ENCODE results near the gene IFT27.

Gene IFT27

DNA sequence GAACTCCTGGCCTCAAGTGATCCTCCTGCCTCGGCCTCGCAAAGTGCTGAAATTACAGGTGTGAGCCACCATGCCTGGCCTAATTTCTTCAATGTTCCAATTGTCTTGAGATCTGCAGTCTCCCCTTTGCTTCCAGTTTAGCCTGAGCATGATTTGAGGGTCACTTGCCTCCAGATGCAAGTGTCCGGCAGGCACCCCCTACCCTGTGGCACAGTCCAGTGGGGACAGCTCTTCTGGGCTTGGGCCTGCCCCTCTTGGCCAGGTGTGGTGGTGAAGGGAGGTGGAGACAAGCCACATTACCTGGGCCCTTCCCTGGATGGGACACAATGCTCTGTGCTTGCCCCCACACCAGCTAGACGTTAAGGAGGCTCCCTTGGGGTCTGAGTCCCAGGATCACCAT lies 51.1 kb downstream of the IFT27 start:
- no peak for DNase-seq (ENCODE audit: low spot score)

- no peak for DNase-seq (ENCODE audit: low spot score)
These were observed 53.9 kb downstream of the IFT27 start for GRCh38 chr22:36722055-36722454.

DNA sequence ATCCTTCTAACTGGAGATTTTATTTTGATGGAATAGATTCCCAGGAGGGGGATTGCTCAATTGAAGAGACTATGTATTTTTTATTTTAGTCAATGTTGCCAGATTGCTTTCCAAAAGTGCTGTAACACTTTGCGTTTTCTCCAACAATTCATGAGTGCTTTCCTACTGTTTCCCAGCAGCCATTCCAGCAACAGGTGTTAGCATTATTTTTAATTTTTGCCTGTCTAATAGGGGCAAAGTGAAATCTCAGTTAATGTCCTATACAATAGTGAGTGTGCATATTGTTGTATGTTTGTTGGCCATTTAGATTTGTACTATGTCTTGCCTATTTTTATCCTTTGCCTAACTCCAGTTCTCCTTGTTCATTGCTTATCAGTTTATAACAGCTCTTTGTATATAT lies 60.3 kb downstream of the IFT27 start:
- no peak for DNase-seq (ENCODE audit: low spot score)

- no peak for DNase-seq (ENCODE audit: low spot score)
These were observed 61.8 kb downstream of the IFT27 start for GRCh38 chr22:36714110-36714509.

DNA sequence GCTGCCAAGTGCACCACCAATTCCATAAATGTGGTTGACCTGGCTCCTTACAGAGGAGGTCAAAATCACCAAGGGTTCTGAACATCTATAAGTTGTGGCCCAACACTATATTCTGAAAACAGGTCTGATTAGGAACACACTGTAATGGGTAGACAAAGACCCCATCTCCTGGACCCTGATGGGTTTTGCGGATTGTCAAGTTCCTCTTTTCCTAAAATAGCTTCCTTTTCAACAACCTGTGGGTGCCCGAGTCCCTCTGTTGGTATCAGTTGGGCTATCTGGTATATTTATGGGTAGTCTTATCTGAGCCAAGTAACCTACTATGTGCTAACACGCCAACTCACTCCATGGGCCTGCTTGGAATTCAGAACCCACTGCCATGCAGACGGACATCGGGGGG lies 62.5 kb downstream of the IFT27 start:
- no peak for DNase-seq (ENCODE audit: low spot score)
